Keratinocyte (primary cell): ENCODE data around the gene HIP1R. TPM values are rescaled to one million over a fixed set of nuclear protein-coding genes. Genes with fewer than 3 reads are reported as not detected.
"Not testable (repeated sequence)": the region's sequence is repeated elsewhere in the genome, so short reads cannot be mapped to it uniquely, and the experiment has no call there.

Source experiments
- DNase-seq: peaks from one replicate; pipeline ENCODE4 v3.0.0-alpha.2; 2011; ENCODE audit warnings: low read depth, missing footprints, low spot score
- FAIRE-seq: peaks from 2 replicates; lab custom pipeline; 2011; peaks lifted over from hg19 to GRCh38; lab: Jason Lieb, UNC
- H2AFZ ChIP-seq: 2 replicates; pipeline ENCODE4 v1.6.0; 2012; ENCODE audit warnings: low read length, control low read depth, inconsistent platforms; ENCODE audit not compliant: control insufficient read depth
- H3K27ac ChIP-seq: 2 replicates; pipeline ENCODE4 v1.5.1; 2011; ENCODE audit warnings: low read length; ENCODE audit not compliant: control insufficient read depth, insufficient read depth
- H3K27me3 ChIP-seq: 3 replicates; pipeline ENCODE4 v1.6.0; 2011; ENCODE audit warnings: low read length; ENCODE audit not compliant: control insufficient read depth, insufficient read depth; ENCODE audit errors: extremely low read depth
- H3K36me3 ChIP-seq, 2 experiments: 2 replicates in 1 of 2; 3 replicates in 1 of 2; pipeline ENCODE4 v1.5.1; 2011; ENCODE audit warnings: low read length in 2 of 2, mild to moderate bottlenecking in 1 of 2; ENCODE audit not compliant: control insufficient read depth in 2 of 2, insufficient read depth in 2 of 2; ENCODE audit errors: extremely low read depth in 1 of 2
- H3K4me1 ChIP-seq: 3 replicates; pipeline ENCODE4 v1.5.1; 2011; ENCODE audit warnings: low read length; ENCODE audit not compliant: control insufficient read depth, insufficient read depth; ENCODE audit errors: extremely low read depth
- H3K4me2 ChIP-seq: 3 replicates; pipeline ENCODE4 v1.6.0; 2011; ENCODE audit warnings: low read depth, low read length; ENCODE audit not compliant: control insufficient read depth, insufficient read depth; ENCODE audit errors: extremely low read depth
- H3K4me3 ChIP-seq, 3 experiments: fragments of 200-600 bp in 1 of 3; sonication (generic) in 1 of 3; 2 replicates in 2 of 3; 3 replicates in 1 of 3; pipeline ENCODE4 v1.5.1; 2011 to 2016; ENCODE audit warnings: low read length in 3 of 3, mild to moderate bottlenecking in 3 of 3, control low read depth in 2 of 3, inconsistent platforms in 1 of 3, low read depth in 1 of 3, mixed read lengths in 1 of 3, mixed run types in 1 of 3, moderate library complexity in 1 of 3; ENCODE audit not compliant: control insufficient read depth in 2 of 3, insufficient read depth in 2 of 3; ENCODE audit errors: extremely low read depth in 1 of 3
- H3K79me2 ChIP-seq: 2 replicates; pipeline ENCODE4 v1.6.0; 2012; ENCODE audit warnings: low read length; ENCODE audit not compliant: control insufficient read depth, insufficient read depth
- H3K9ac ChIP-seq: 3 replicates; pipeline ENCODE4 v1.6.0; 2011; ENCODE audit warnings: low read length; ENCODE audit not compliant: control insufficient read depth, insufficient read depth; ENCODE audit errors: extremely low read depth
- H3K9me1 ChIP-seq: 3 replicates; pipeline ENCODE4 v1.6.0; 2011; ENCODE audit warnings: low read length; ENCODE audit not compliant: control insufficient read depth, insufficient read depth; ENCODE audit errors: extremely low read depth
- H3K9me3 ChIP-seq: 2 replicates; pipeline ENCODE4 v1.5.1; 2012; ENCODE audit warnings: low read depth, low read length; ENCODE audit not compliant: control insufficient read depth
- H4K20me1 ChIP-seq: 3 replicates; pipeline ENCODE4 v1.6.0; 2011; ENCODE audit warnings: low read length; ENCODE audit not compliant: control insufficient read depth, insufficient read depth; ENCODE audit errors: extremely low read depth
- CTCF ChIP-seq, 3 experiments: IDR thresholded peaks in 1 of 3; conservative IDR thresholded peaks in 1 of 3; optimal IDR thresholded peaks in 1 of 3; 2 replicates in 2 of 3; 3 replicates in 1 of 3; pipeline versions ENCODE3 to v1.5.1; 2011; ENCODE audit warnings: low read length in 3 of 3, mild to moderate bottlenecking in 3 of 3, moderate library complexity in 2 of 3, control low read depth in 1 of 3, inconsistent platforms in 1 of 3; ENCODE audit not compliant: insufficient read depth in 2 of 3; ENCODE audit errors: extremely low read depth in 1 of 3
- EZH2 ChIP-seq: IDR thresholded peaks from one replicate; pipeline ENCODE4 v1.6.1; 2012; ENCODE audit warnings: inconsistent platforms, mild to moderate bottlenecking, low read length, moderate library complexity
- dilution Hi-C: fragments of 300-500 bp; cut with MboI; formaldehyde crosslinking; loops from one replicate; pipeline ENCODE4 v1.7.0; 2020; ENCODE audit warnings: low sequenced_read_pairs; ENCODE audit not compliant: extremely low pct_ligation_motif_present
- polyA plus RNA-seq, 5 experiments: library from polyadenylated mRNA; depleted of rRNA in 3 of 5; stranded (reverse) in 3 of 5; stranded (forward) in 1 of 5; unstranded in 1 of 5; fragments of >200 nt; gene quantifications; 1 replicate in 1 of 5; 2 replicates in 3 of 5; 3 replicates in 1 of 5; pipeline versions ENCODE4 v1.2.1 to v1.2.3, GENCODE V29; 2011 to 2012; ENCODE audit warnings: missing spikeins in 2 of 5, low read depth in 1 of 5, low replicate concordance in 1 of 5

The HIP1R gene
- polyA plus RNA-seq, 1 donor (not counting 4 experiments of a cell fraction or from before 2014, with no cell fraction given): 23.0 TPM

- DNase-seq (no peak), FAIRE-seq (no peak)
- H3K27ac ChIP-seq: peak overlapping the region; percentile 91
- H3K9me1 ChIP-seq: peaks cover 6% of the 10 kb centered on the region
- H3K9ac ChIP-seq: no peak overlapping the region
- TF ChIP-seq EZH2: no peak
- no peak for TF ChIP-seq CTCF (optimal IDR thresholded peaks at IDR 0.05 in 1 of 3, IDR thresholded peaks at IDR 0.05 in 1 of 3, conservative IDR thresholded peaks at IDR 0.05 in 1 of 3; ENCODE audit: extremely low read depth in 1 of 3, insufficient read depth in 2 of 3, low read length in 3 of 3)
- H2AFZ ChIP-seq: no peak overlapping the region
- H3K36me3 ChIP-seq: peaks cover 14 to 47% of the 10 kb centered on the region in 2 experiments
- H3K9me3 ChIP-seq: no peaks in the 10 kb centered on the region
- peak overlapping the region; percentile 25 for H3K4me2 ChIP-seq
- peaks cover 100% of the 10 kb centered on the region for H3K79me2 ChIP-seq
- peaks cover 16% of the 10 kb centered on the region for H4K20me1 ChIP-seq
- dilution Hi-C loops: no loop called here
- peaks cover 46% of the 10 kb centered on the region for H3K4me1 ChIP-seq
- no peak overlapping the region for H3K4me3 ChIP-seq
- H3K27me3 ChIP-seq: no peaks in the 10 kb centered on the region
Observed at GRCh38 chr12:122874081-122874480, 38.8 kb downstream of the HIP1R start.

GRCh38 chr12:122875590-122876220, 40.4 kb downstream of the HIP1R start:
- Histone ChIP-seq H3K36me3 (peaks cover 13 to 46% of the 10 kb centered on the region in 2 experiments), H3K27me3 (no peaks in the 10 kb centered on the region), H3K4me2 (no peak overlapping the region), H3K9me3 (no peaks in the 10 kb centered on the region), H3K9ac (no peak overlapping the region), H3K27ac (peak overlapping the region; percentile 23), H3K9me1 (peaks cover 6% of the 10 kb centered on the region), H4K20me1 (peaks cover 31% of the 10 kb centered on the region), H3K79me2 (peaks cover 100% of the 10 kb centered on the region), H3K4me1 (peaks cover 41% of the 10 kb centered on the region), H2AFZ (no peak overlapping the region), H3K4me3 (no peak overlapping the region)
- FAIRE-seq (no peak), DNase-seq (no peak)
- dilution Hi-C loops: no loop called here
- TF ChIP-seq CTCF (optimal IDR thresholded peaks at IDR 0.05 in 1 of 3, IDR thresholded peaks at IDR 0.05 in 1 of 3, conservative IDR thresholded peaks at IDR 0.05 in 1 of 3; ENCODE audit: extremely low read depth in 1 of 3, insufficient read depth in 2 of 3, low read length in 3 of 3) (no peak), EZH2 (no peak)

GRCh38 chr12:122876281-122876680, 41.0 kb downstream of the HIP1R start:
- DNase-seq, H2AFZ ChIP-seq, H3K27ac ChIP-seq, H3K27me3 ChIP-seq, H3K9ac ChIP-seq, H3K4me2 ChIP-seq, FAIRE-seq, H3K9me3 ChIP-seq, H3K4me3 ChIP-seq, dilution Hi-C loops, H3K9me1 ChIP-seq: not testable (repeated sequence)
- Histone ChIP-seq H3K36me3 (peaks cover 14 to 42% of the 10 kb centered on the region in 2 experiments), H4K20me1 (peaks cover 31% of the 10 kb centered on the region), H3K79me2 (peaks cover 100% of the 10 kb centered on the region), H3K4me1 (peaks cover 35% of the 10 kb centered on the region)
